Activated T-helper 17 cell treated with anti-CD3 and anti-CD28 coated beads, Interleukin-2, amount 50 U/mL, for 72 hours (primary cell): ENCODE measurements around the gene XRN2. TPM values are rescaled to one million over a fixed set of nuclear protein-coding genes. Genes with fewer than 3 reads are reported as not detected.
A peak's percentile ranks its signal among the peaks of the same experiment; 100 is the strongest.

ENCODE experiments used
- ATAC-seq: fragments of 150-1000 bp; cut with Tn5 transposase; replicated peaks from 2 replicates; pipeline ENCODE4 v1.10.0; 2021; ENCODE audit warnings: mild to moderate bottlenecking, moderate library complexity
- H3K27ac Mint-ChIP-seq: one replicate; pipeline ENCODE4 v1.8.0; 2022; ENCODE audit warnings: mixed read lengths
- H3K27me3 Mint-ChIP-seq: one replicate; pipeline ENCODE4 v1.8.0; 2022; ENCODE audit warnings: mixed read lengths
- H3K36me3 Mint-ChIP-seq: one replicate; pipeline ENCODE4 v1.8.0; 2022; ENCODE audit warnings: low read depth, mild to moderate bottlenecking, mixed read lengths
- H3K4me1 Mint-ChIP-seq: one replicate; pipeline ENCODE4 v1.8.0; 2022; ENCODE audit warnings: mixed read lengths
- H3K4me3 Mint-ChIP-seq: one replicate; pipeline ENCODE4 v1.8.0; 2022; ENCODE audit warnings: mild to moderate bottlenecking, mixed read lengths
- H3K9me3 Mint-ChIP-seq: one replicate; pipeline ENCODE4 v1.8.0; 2022; ENCODE audit warnings: mixed read lengths
- total RNA-seq, 2 donors: library from RNA; stranded (reverse); gene quantifications; one replicate each; pipeline ENCODE4 v1.2.3, GENCODE V29; 2022

Gene XRN2
- total RNA-seq, 2 donors from 2014 or later, result 42.9 to 82.3 TPM

DNA sequence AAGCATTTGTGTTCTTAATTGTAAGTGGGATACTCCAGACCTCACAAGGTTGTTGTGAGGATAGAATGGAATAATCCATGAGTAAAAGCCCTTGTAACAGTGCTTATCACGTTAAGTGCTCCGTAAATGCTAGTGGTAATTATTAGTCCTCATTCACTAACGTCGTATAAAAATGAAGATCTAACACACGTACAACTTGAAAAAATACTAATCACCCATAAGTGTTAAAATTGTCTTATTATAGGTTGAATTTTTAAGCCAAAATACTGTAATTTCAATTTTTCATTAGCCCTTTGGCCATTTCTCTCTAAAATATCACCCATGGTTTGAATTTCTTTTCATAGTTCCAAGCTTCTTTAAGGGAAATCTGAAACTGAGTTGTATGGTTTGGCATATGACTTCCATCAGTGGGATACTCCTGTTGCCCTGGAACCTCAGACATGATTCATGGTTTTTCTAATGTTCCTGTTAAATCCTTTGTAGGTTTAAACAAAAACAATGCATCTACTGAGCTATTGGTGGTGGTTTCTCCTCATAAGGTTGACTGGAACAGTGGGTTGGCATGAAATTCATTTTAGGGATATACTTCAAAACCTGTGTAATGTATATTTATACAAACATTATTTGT, 19.1 kb downstream of the XRN2 start:
- no peaks in the 10 kb centered on the region for H3K27me3 Mint-ChIP-seq
- H3K36me3 Mint-ChIP-seq, result peaks cover 12% of the 10 kb centered on the region
- no peak overlapping the region for H3K4me3 Mint-ChIP-seq
- H3K4me1 Mint-ChIP-seq, result peaks cover 47% of the 10 kb centered on the region
- no peaks in the 10 kb centered on the region for H3K9me3 Mint-ChIP-seq
- H3K27ac Mint-ChIP-seq, result no peak overlapping the region
- no peak for ATAC-seq

DNA sequence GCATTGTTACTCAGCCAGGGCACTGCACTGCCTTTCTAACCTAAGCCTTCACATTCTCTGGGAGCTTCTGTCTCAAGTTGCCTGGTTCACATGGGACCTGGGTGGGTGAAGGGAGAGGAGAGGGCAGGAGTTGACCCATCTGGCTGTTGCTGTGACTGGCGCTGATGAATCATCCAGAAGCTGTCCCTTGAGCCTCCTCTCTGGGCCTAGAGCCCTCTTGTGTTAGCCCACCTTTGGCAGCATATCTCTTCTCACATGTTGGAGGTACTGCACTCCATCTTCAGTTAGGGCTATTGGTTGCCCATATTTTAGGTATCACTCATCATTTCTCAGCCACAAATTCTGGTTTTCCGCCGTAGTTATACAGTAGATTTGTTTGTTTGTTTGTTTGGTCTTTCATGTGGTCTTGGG, 19.8 kb downstream of the XRN2 start:
- ATAC-seq, result peak; percentile 71
- Mint-ChIP-seq H3K27ac (peak overlapping the region; percentile 73), H3K4me3 (peak overlapping the region; percentile 34), H3K27me3 (no peaks in the 10 kb centered on the region), H3K4me1 (peaks cover 41% of the 10 kb centered on the region), H3K9me3 (no peaks in the 10 kb centered on the region), H3K36me3 (peaks cover 14% of the 10 kb centered on the region)

DNA sequence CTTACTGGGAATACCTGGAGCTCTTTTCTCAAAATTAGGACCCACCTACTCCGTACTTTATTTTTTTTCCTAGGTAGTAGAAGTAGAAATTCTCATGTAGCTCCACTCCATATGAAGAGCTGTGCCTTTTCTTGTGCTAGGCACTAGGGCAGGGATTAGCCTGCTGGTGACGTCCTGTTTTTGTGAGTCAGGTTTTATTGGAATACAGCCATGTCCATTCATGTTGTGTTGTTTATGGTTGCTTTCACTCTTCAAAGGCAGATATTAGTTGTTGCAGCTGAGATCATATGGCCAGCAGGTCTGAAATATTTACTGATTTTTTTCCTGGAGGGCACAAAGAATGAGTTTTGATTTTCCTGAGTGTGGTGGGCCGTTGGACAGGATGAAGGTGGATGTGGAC, 20.5 kb downstream of the XRN2 start:
- peaks cover 21% of the 10 kb centered on the region for H3K36me3 Mint-ChIP-seq
- peak overlapping the region; percentile 73 for H3K27ac Mint-ChIP-seq
- peaks cover 38% of the 10 kb centered on the region for H3K4me1 Mint-ChIP-seq
- ATAC-seq, result no peak
- no peaks in the 10 kb centered on the region for H3K27me3 Mint-ChIP-seq
- H3K4me3 Mint-ChIP-seq, result peak overlapping the region; percentile 60
- H3K9me3 Mint-ChIP-seq, result no peaks in the 10 kb centered on the region

DNA sequence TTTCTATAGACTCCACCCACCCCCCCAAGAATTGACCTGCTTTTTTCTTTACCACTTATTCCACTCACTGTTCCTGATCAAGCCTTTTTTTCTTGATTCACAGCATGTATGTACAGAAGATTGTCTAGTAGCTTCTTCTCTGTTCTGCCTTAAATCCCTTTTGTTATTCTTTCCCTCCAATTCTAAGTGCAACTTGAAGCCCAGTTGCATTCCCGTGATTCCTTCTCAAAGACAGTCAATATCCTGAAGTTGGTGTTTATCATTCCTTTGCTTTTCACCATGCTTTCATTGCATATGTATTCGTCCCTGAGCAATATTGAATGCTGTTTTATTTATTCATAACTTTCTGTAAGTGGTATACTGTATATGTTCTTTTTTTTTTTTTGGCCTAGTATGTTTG, 21.0 kb downstream of the XRN2 start:
- Mint-ChIP-seq H3K36me3 (peaks cover 26% of the 10 kb centered on the region), H3K9me3 (no peaks in the 10 kb centered on the region), H3K4me3 (peak overlapping the region; percentile 60), H3K27ac (peak overlapping the region; percentile 73), H3K4me1 (peaks cover 38% of the 10 kb centered on the region), H3K27me3 (no peaks in the 10 kb centered on the region)
- no peak for ATAC-seq

DNA sequence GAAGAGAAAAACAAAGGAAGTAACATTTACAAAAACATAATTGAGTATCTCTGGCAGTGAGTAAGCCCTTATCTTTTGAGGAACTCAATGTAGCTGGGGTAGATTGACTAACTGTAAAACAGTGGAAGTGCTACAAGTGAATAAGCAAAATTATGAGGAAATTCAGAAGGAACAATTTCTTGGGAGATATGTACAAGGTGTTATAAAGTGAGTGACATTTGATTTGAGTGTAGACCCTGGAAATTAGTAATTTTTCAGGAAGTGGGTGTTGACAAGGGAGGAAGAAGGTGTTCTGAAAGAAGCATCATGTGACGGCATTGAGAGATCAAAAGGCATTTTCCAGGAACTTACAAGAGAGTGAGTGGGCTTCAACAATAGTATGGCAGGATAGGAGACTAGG, 22.2 kb downstream of the XRN2 start:
- H3K27ac Mint-ChIP-seq, result peak overlapping the region; percentile 73
- peaks cover 38% of the 10 kb centered on the region for H3K4me1 Mint-ChIP-seq
- ATAC-seq, result peak; percentile 50
- H3K36me3 Mint-ChIP-seq, result peaks cover 37% of the 10 kb centered on the region
- H3K27me3 Mint-ChIP-seq, result no peaks in the 10 kb centered on the region
- H3K9me3 Mint-ChIP-seq, result no peaks in the 10 kb centered on the region
- peak overlapping the region; percentile 60 for H3K4me3 Mint-ChIP-seq

DNA sequence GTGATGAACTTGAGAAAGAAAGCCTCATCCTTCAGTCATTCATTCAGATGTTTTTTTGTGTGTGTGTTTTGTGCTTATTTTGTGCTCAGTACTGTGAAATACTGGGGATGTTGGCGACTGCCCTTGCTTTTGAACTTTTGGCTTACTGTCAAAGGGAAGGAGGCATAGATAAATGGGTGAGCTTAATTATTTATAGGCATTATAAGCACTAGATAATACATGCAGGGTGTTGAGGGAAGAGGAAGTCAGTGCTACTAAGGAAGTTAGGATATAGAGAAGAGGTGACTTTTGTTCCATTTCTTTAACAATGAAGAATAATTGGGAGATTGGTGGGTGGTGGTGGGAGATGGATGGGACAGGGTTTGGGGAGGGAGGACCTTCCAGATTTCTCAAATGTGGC, 23.6 kb downstream of the XRN2 start:
- H3K9me3 Mint-ChIP-seq, result no peaks in the 10 kb centered on the region
- no peak overlapping the region for H3K4me3 Mint-ChIP-seq
- peaks cover 38% of the 10 kb centered on the region for H3K4me1 Mint-ChIP-seq
- ATAC-seq, result no peak
- peaks cover 51% of the 10 kb centered on the region for H3K36me3 Mint-ChIP-seq
- no peak overlapping the region for H3K27ac Mint-ChIP-seq
- no peaks in the 10 kb centered on the region for H3K27me3 Mint-ChIP-seq

DNA sequence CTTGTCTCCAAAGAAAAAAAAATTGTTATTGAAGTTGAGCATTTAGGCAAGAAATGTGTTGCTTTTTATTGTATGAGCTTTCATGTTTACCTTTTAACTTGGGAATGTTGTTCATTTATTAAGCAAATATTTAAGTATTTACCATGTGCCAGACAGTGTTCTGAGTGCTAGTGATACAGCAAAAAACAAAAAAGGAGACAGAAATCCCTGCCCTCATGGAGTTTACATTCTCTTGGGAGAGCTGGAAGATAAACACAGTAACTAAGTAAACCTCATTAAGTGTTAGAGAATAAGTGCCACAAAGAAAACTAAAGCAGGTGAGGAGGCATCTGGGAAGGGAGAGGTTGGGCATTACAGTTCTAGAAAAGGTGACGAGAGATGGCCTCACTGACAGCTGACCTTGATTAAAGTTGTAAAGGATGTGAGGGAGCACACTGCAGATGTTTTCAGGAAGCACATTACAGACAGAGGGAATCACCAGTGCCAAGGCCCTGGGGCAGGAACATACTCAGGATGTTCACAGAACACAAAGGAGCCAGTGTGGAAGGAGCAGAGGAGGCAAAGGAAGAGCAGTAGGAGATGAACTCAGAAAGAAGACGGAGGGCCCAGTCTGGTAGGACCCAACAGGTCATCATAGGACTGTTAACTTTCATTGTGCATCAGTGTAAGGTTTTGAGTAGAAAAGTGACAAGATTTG, 33.5 kb downstream of the XRN2 start:
- Mint-ChIP-seq H3K27me3 (no peaks in the 10 kb centered on the region), H3K9me3 (no peaks in the 10 kb centered on the region), H3K4me1 (peaks cover 5% of the 10 kb centered on the region), H3K27ac (peak overlapping the region; percentile 56), H3K4me3 (no peak overlapping the region), H3K36me3 (peaks cover 96% of the 10 kb centered on the region)
- no peak for ATAC-seq

DNA sequence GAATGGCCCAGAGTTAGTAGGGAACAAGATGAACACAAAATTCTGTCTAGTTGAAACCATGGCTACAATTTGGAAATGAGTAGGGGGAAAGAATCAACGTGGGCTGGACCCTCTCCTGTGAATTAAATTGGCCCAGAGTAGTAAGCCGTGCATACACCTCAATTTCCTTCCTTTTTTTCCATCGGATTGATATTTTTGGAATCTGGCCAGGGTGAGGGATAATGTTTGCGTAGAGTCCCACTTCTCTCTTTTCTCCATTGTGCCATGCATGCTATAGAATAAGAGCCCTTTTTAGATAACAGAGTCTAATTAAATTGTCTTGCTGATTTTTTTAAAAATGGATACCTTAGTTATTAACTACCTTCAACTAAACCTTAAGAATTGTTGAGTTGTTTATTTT, 35.2 kb downstream of the XRN2 start:
- ATAC-seq, result no peak
- Mint-ChIP-seq H3K9me3 (no peaks in the 10 kb centered on the region), H3K36me3 (peaks cover 94% of the 10 kb centered on the region), H3K4me3 (no peak overlapping the region), H3K4me1 (peaks cover 5% of the 10 kb centered on the region), H3K27ac (no peak overlapping the region), H3K27me3 (no peaks in the 10 kb centered on the region)

DNA sequence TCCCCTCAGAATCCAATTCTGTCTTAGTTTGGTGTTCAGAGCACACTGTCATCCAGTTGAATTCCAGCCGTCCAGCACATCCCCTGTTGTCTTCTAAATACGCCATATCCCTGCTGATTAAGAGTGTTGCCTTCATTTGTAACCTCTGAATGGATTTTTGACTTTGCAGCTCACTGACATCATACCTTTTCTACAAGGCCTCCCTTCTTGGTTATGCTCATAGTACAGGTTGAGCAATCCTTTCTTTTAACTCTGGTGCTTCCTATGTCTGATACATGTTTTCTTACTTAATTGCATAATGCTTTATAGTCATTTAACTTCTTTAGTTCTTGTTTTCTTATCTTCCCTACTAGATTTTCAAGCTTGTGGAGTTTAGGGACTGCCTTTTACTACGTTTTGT, 36.4 kb downstream of the XRN2 start:
- H3K27ac Mint-ChIP-seq, result no peak overlapping the region
- H3K4me3 Mint-ChIP-seq, result no peak overlapping the region
- H3K36me3 Mint-ChIP-seq, result peaks cover 92% of the 10 kb centered on the region
- no peaks in the 10 kb centered on the region for H3K27me3 Mint-ChIP-seq
- ATAC-seq, result no peak
- H3K4me1 Mint-ChIP-seq, result peaks cover 5% of the 10 kb centered on the region
- H3K9me3 Mint-ChIP-seq, result no peaks in the 10 kb centered on the region

DNA sequence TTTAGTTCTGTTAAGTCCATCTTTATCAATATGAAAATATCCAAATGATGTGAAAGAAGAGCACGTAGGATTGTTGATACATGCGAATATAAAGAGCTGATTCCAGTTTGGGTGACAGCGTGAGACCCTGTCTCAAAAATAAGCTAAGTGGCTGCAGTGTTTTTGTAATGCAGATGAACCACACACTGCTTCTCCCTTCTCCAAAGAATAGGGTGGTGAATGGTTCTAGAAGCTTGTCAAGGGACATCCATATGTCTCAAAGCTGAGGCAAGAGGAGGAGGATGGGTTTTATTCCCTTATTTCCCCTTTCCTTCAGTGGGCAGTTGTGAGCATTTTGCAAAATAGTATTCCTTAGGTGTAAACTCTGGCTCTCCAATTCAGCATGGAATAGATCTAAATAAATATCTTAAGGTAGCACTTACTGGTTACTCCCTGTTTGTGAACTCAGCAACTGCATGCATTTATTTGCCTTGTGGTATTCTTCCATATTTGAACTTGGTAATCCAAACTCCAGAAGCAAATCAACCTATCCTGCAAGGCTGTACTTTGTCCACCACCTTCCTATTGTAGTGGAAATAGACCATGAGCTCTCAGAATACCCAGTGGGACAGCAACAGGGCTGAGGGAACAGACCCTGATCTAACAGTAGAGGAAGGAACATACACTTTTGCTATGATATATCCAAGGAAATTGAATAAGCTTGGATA, 38.0 kb downstream of the XRN2 start:
- Mint-ChIP-seq H3K27ac (peak overlapping the region; percentile 26), H3K4me3 (no peak overlapping the region), H3K36me3 (peaks cover 93% of the 10 kb centered on the region), H3K4me1 (peaks cover 5% of the 10 kb centered on the region), H3K9me3 (no peaks in the 10 kb centered on the region), H3K27me3 (no peaks in the 10 kb centered on the region)
- ATAC-seq, result no peak

DNA sequence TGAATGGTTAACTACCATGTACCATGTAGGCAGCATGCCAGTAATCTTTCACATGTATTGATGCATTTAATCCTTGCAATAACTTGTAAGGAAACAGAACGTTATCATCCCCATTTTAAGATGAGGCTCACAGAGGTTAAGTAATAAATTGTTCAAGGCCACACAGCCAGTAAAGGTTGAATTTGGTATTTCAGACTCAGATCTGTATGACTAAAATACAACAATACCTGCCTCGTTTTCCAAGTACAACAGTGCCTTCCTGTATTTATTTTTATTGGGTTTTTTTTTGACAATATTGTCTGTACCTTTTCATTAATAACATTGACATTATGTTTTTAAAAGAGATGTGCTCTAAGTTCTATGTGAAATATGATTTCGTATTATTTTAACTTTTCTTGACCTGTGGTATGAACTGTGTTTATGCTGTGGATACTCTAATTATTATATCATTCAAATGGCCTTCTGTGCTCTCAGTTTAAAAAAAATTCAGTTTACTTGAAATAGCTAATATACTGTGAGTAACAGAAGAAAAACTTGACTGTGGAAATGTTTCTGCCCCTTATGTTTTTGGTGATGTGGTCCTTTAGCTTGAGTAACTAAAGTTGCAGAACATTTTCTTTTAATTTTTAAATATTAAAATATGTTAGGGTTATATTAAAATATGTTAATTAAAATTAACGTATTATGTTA, 39.7 kb downstream of the XRN2 start:
- ATAC-seq, result no peak
- H3K36me3 Mint-ChIP-seq, result peaks cover 93% of the 10 kb centered on the region
- H3K4me1 Mint-ChIP-seq, result no peaks in the 10 kb centered on the region

DNA sequence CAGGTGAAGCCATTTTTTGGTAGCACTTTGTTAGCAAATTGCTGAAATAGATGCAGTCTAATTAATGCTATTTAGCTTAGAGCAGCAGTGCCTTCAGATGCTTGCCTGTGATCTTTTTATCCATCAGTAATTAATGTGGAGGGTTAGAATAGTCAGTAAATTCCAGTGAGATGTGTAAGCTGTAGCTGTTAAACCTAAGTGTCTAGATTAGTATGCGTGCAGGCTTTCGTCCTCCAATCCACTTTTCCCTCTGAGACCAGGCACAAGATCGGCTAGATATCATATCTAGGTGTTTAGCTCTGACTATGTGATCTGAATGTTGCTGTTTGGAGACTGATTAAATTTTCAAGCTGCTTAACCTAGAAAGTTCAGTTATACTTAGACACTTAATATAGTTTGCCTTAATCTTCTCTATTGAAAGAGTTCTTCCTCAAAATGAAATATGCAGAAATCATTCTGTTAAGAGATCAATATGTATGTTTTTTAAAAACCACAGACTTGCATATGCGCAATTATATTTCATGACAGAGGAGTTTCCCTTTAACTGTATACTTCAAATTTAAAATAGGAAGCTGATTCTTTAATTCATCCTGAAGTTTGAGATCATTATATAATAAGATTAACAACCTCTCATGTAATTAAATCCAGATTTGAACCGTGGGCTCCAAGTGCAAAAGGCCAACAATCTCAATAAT, 41.2 kb downstream of the XRN2 start:
- no peaks in the 10 kb centered on the region for H3K4me1 Mint-ChIP-seq
- ATAC-seq, result no peak
- no peaks in the 10 kb centered on the region for H3K27me3 Mint-ChIP-seq
- no peak overlapping the region for H3K4me3 Mint-ChIP-seq
- H3K36me3 Mint-ChIP-seq, result peaks cover 94% of the 10 kb centered on the region
- no peaks in the 10 kb centered on the region for H3K9me3 Mint-ChIP-seq
- no peak overlapping the region for H3K27ac Mint-ChIP-seq

More for the DNA sequence above, 39.7 kb downstream of the XRN2 start:
- Mint-ChIP-seq H3K4me3 (no peak overlapping the region), H3K9me3 (no peaks in the 10 kb centered on the region), H3K27ac (no peak overlapping the region), H3K27me3 (no peaks in the 10 kb centered on the region)

DNA sequence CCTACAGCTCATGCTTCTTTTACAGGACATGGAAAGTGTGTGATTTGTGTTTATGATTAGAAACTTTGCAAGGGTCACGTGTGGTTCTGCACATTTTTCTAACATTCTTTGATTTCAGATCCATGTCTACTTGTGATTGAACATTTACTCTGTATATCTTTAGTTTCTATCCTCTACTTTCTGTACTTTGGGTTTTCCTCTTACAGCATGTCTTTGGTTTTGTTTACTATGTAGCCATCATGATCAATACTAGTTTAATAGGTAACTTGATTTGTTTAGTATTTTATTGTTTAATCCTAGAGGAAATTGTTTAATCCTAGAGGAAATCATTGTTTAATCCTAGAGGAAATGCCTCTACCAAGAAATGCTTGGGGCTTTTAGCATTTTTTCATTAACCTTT, 41.8 kb downstream of the XRN2 start:
- H3K27me3 Mint-ChIP-seq, result no peaks in the 10 kb centered on the region
- no peaks in the 10 kb centered on the region for H3K4me1 Mint-ChIP-seq
- H3K4me3 Mint-ChIP-seq, result no peak overlapping the region
- H3K36me3 Mint-ChIP-seq, result peaks cover 94% of the 10 kb centered on the region
- peak overlapping the region; percentile 25 for H3K27ac Mint-ChIP-seq
- no peaks in the 10 kb centered on the region for H3K9me3 Mint-ChIP-seq
- no peak for ATAC-seq

DNA sequence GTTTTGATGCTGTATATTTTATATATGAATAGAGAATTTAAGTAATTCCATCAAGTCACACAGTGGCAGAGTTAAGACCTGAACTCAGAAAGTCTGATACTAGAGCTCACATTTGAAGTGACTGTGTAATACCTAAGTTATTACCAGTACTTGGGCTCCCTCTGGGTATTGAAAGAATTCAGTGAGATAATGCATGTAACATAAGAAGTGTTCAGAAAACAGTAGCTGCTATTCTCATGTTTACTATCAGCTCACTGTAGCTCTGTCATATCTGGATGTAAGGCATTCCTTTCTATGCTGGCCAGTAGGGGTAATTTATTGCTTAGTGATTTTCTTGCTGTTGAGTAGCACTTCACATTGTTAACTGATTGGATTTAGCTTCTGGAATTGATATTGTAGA, 49.6 kb downstream of the XRN2 start:
- Mint-ChIP-seq H3K36me3 (peaks cover 81% of the 10 kb centered on the region), H3K4me1 (no peaks in the 10 kb centered on the region), H3K27ac (no peak overlapping the region), H3K27me3 (no peaks in the 10 kb centered on the region), H3K9me3 (no peaks in the 10 kb centered on the region), H3K4me3 (no peak overlapping the region)
- no peak for ATAC-seq
